Ishikawa (cell line): ENCODE results near the gene DCLK1.

Source experiments
- CEBPB ChIP-seq: IDR thresholded peaks from 2 replicates; pipeline ENCODE4 v1.6.1; 2012
- CREB1 ChIP-seq: IDR thresholded peaks from 2 replicates; pipeline ENCODE4 v1.6.1; 2012; ENCODE audit warnings: low read depth
- EGR1 ChIP-seq: IDR thresholded peaks from 2 replicates; pipeline ENCODE4 v1.6.1; 2012
- EP300 ChIP-seq: IDR thresholded peaks from 2 replicates; pipeline ENCODE4 v1.6.1; 2012; ENCODE audit warnings: borderline replicate concordance
- FOXM1 ChIP-seq: IDR thresholded peaks from 2 replicates; pipeline ENCODE4 v1.6.1; 2012; ENCODE audit warnings: low read depth, borderline replicate concordance
- MAX ChIP-seq: IDR thresholded peaks from 2 replicates; pipeline ENCODE4 v1.6.1; 2012
- NFIC ChIP-seq: IDR thresholded peaks from 2 replicates; pipeline ENCODE4 v1.6.1; 2012
- RAD21 ChIP-seq: IDR thresholded peaks from 2 replicates; pipeline ENCODE4 v1.6.1; 2012; ENCODE audit warnings: low read depth
- REST ChIP-seq: IDR thresholded peaks from 2 replicates; pipeline ENCODE4 v1.6.1; 2012; ENCODE audit warnings: low read depth, mild to moderate bottlenecking
- TAF1 ChIP-seq: IDR thresholded peaks from 2 replicates; pipeline ENCODE4 v1.6.1; 2012; ENCODE audit warnings: low read depth, mild to moderate bottlenecking
- TCF12 ChIP-seq: IDR thresholded peaks from 2 replicates; pipeline ENCODE4 v1.6.1; 2012; ENCODE audit warnings: low read depth
- TEAD4 ChIP-seq: IDR thresholded peaks from 2 replicates; pipeline ENCODE4 v1.6.1; 2012
- YY1 ChIP-seq: IDR thresholded peaks from 2 replicates; pipeline ENCODE4 v1.6.1; 2012; ENCODE audit warnings: low read depth
- ZBTB7A ChIP-seq: IDR thresholded peaks from 2 replicates; pipeline ENCODE4 v1.6.1; 2012; ENCODE audit warnings: low read depth
- TF ChIP-seq, protein P1 (sequence below): IDR thresholded peaks from 2 replicates; pipeline ENCODE4 v1.6.1; 2012

The DCLK1 gene

GRCh38 chr13:35865341-35866240, 265.6 kb downstream of the DCLK1 start:
- TF ChIP-seq ZBTB7A (no peak), TEAD4 (no peak), FOXM1 (no peak), YY1 (no peak), EP300 (no peak), CEBPB (no peak), TCF12 (no peak), MAX (no peak), REST (no peak)
- TF ChIP-seq, protein P1, sequence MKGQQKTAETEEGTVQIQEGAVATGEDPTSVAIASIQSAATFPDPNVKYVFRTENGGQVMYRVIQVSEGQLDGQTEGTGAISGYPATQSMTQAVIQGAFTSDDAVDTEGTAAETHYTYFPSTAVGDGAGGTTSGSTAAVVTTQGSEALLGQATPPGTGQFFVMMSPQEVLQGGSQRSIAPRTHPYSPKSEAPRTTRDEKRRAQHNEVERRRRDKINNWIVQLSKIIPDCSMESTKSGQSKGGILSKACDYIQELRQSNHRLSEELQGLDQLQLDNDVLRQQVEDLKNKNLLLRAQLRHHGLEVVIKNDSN = no peak

GRCh38 chr13:35860661-35861060, 270.5 kb downstream of the DCLK1 start:
- TF ChIP-seq FOXM1 (no peak), TAF1 (no peak), CREB1 (no peak), EGR1 (no peak), YY1 (no peak), CEBPB (no peak), REST (no peak), RAD21 (no peak), TCF12 (no peak), ZBTB7A (no peak), TEAD4 (no peak), EP300 (no peak), MAX (no peak)

GRCh38 chr13:35859981-35860380, 271.2 kb downstream of the DCLK1 start:
- TF ChIP-seq MAX = no peak
- no peak for TF ChIP-seq FOXM1
- no peak for TF ChIP-seq EGR1
- no peak for TF ChIP-seq REST
- no peak for TF ChIP-seq CEBPB
- TF ChIP-seq NFIC = no peak
- TF ChIP-seq CREB1 = no peak
- no peak for TF ChIP-seq YY1
- TF ChIP-seq TAF1 = no peak
- TF ChIP-seq, protein P1 = no peak
- no peak for TF ChIP-seq TCF12
- no peak for TF ChIP-seq TEAD4

DNA sequence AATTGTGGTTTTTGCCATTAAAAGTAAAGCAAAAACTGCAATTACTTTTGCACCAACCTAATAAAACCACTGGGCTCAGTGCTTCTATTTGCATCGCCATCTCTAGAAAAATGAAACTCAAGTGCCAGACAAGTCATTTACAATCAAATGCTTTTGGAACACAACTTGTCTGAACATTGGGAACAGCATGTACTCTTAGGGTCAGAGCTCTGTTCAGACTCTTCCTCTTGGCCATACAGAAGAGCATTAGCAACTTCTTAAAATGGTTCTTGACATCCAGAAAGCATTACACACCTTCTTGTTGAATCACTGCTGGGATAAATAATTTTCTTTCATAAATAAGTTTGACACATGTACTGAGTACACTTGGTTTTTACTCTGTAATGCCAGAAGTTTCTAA, 272.5 kb downstream of the DCLK1 start:
- TF ChIP-seq MAX (no peak), CEBPB (no peak), NFIC (no peak), REST (no peak), TCF12 (no peak), RAD21 (no peak), EGR1 (no peak), TAF1 (no peak), CREB1 (no peak), EP300 (no peak), TEAD4 (no peak), ZBTB7A (no peak), FOXM1 (no peak), YY1 (no peak)
- TF ChIP-seq, protein P1 = no peak
